H1 (cell line): ENCODE data around the gene UIMC1. TPM values are rescaled to one million over a fixed set of nuclear protein-coding genes. Genes with fewer than 3 reads are reported as not detected.

Source experiments
- CBX5 ChIP-seq: fragments of 300-800, 300-1000 bp; sonication (generic); IDR thresholded peaks from 2 replicates; pipeline ENCODE4 v1.7.1; 2016; ENCODE audit warnings: antibody characterized with exemption, low read length, low read depth
- FOSL1 ChIP-seq: IDR thresholded peaks from 2 replicates; pipeline ENCODE4 v1.6.1; 2011; ENCODE audit warnings: mild to moderate bottlenecking, low read depth, low read length, moderate library complexity; ENCODE audit not compliant: insufficient read depth
- GTF2F1 ChIP-seq: IDR thresholded peaks from 2 replicates; pipeline ENCODE4 v1.6.1; 2012; ENCODE audit warnings: low read depth, low read length, improper control_type of control experiment, borderline replicate concordance
- HDAC6 ChIP-seq: IDR thresholded peaks from one replicate; pipeline ENCODE4 v1.7.1; 2012; ENCODE audit warnings: low read depth, mild to moderate bottlenecking, inconsistent platforms, low read length, moderate library complexity
- POLR2AphosphoS5 ChIP-seq: IDR thresholded peaks from 2 replicates; pipeline ENCODE4 v1.6.1; 2011; ENCODE audit warnings: low read depth, low read length
- RBBP5 ChIP-seq: IDR thresholded peaks from 2 replicates; pipeline ENCODE4 v1.7.1; 2012; ENCODE audit warnings: low read depth, mild to moderate bottlenecking, inconsistent platforms, low read length, moderate library complexity, borderline replicate concordance
- RXRA ChIP-seq: IDR thresholded peaks from 2 replicates; pipeline ENCODE4 v1.6.1; 2011; ENCODE audit warnings: low read depth, mild to moderate bottlenecking, low read length, moderate library complexity; ENCODE audit not compliant: insufficient read depth
- polyA plus RNA-seq, 7 experiments: library from polyadenylated mRNA; depleted of rRNA in 3 of 7; stranded (reverse) in 5 of 7; unstranded in 2 of 7; fragments of >200 nt in 5 of 7; fragments of 200-250 nt in 2 of 7; gene quantifications; 1 replicate in 5 of 7; 2 replicates in 1 of 7; 4 replicates in 1 of 7; pipeline versions ENCODE4 v1.2.1 to v1.2.3, GENCODE V29; 2011 to 2013; ENCODE audit warnings: missing spikeins in 2 of 7, mixed read lengths in 2 of 7
- total RNA-seq: library from RNA; stranded (reverse); fragmentation: NEBNext Ultra II Directional; extraction: Animal tissue kit (Norgen Biotek cat#: 25700); gene quantifications from 2 replicates; pipeline ENCODE4 v1.2.1, GENCODE V29; 2021
- TF ChIP-seq, protein P1 (sequence below): fragments of 300-600 bp; sonication (generic); IDR thresholded peaks from 2 replicates; pipeline ENCODE4 v1.7.1; 2012; ENCODE audit warnings: low read length, moderate library complexity, mild to moderate bottlenecking, inconsistent platforms; ENCODE audit not compliant: insufficient replicate concordance

The UIMC1 gene
- total and polyA plus RNA-seq, 2 of the 8 experiments (the other 6 are each of a cell fraction or from before 2014, with no cell fraction given): 12.8 to 43.7 TPM

DNA sequence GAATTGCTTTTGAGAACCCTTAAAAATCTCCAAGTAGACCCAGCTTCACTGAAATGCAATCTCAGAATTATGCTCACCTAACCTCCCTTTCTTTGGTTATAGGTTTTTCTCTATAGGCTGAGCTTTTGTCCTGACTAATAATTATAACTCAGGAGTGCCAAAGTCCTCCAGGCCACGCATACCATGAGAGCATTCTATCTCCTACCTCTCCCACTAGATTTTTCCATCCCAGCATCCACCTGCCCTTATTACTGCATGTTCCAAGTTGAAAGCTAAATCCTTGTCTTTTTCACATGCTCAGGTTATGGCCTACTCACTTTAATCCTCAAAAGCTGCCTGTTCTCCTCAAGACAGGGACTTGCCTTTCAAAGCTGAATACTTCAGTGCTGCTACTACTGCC is 38.1 kb upstream of the UIMC1 start (continued):
- TF ChIP-seq, protein P1, sequence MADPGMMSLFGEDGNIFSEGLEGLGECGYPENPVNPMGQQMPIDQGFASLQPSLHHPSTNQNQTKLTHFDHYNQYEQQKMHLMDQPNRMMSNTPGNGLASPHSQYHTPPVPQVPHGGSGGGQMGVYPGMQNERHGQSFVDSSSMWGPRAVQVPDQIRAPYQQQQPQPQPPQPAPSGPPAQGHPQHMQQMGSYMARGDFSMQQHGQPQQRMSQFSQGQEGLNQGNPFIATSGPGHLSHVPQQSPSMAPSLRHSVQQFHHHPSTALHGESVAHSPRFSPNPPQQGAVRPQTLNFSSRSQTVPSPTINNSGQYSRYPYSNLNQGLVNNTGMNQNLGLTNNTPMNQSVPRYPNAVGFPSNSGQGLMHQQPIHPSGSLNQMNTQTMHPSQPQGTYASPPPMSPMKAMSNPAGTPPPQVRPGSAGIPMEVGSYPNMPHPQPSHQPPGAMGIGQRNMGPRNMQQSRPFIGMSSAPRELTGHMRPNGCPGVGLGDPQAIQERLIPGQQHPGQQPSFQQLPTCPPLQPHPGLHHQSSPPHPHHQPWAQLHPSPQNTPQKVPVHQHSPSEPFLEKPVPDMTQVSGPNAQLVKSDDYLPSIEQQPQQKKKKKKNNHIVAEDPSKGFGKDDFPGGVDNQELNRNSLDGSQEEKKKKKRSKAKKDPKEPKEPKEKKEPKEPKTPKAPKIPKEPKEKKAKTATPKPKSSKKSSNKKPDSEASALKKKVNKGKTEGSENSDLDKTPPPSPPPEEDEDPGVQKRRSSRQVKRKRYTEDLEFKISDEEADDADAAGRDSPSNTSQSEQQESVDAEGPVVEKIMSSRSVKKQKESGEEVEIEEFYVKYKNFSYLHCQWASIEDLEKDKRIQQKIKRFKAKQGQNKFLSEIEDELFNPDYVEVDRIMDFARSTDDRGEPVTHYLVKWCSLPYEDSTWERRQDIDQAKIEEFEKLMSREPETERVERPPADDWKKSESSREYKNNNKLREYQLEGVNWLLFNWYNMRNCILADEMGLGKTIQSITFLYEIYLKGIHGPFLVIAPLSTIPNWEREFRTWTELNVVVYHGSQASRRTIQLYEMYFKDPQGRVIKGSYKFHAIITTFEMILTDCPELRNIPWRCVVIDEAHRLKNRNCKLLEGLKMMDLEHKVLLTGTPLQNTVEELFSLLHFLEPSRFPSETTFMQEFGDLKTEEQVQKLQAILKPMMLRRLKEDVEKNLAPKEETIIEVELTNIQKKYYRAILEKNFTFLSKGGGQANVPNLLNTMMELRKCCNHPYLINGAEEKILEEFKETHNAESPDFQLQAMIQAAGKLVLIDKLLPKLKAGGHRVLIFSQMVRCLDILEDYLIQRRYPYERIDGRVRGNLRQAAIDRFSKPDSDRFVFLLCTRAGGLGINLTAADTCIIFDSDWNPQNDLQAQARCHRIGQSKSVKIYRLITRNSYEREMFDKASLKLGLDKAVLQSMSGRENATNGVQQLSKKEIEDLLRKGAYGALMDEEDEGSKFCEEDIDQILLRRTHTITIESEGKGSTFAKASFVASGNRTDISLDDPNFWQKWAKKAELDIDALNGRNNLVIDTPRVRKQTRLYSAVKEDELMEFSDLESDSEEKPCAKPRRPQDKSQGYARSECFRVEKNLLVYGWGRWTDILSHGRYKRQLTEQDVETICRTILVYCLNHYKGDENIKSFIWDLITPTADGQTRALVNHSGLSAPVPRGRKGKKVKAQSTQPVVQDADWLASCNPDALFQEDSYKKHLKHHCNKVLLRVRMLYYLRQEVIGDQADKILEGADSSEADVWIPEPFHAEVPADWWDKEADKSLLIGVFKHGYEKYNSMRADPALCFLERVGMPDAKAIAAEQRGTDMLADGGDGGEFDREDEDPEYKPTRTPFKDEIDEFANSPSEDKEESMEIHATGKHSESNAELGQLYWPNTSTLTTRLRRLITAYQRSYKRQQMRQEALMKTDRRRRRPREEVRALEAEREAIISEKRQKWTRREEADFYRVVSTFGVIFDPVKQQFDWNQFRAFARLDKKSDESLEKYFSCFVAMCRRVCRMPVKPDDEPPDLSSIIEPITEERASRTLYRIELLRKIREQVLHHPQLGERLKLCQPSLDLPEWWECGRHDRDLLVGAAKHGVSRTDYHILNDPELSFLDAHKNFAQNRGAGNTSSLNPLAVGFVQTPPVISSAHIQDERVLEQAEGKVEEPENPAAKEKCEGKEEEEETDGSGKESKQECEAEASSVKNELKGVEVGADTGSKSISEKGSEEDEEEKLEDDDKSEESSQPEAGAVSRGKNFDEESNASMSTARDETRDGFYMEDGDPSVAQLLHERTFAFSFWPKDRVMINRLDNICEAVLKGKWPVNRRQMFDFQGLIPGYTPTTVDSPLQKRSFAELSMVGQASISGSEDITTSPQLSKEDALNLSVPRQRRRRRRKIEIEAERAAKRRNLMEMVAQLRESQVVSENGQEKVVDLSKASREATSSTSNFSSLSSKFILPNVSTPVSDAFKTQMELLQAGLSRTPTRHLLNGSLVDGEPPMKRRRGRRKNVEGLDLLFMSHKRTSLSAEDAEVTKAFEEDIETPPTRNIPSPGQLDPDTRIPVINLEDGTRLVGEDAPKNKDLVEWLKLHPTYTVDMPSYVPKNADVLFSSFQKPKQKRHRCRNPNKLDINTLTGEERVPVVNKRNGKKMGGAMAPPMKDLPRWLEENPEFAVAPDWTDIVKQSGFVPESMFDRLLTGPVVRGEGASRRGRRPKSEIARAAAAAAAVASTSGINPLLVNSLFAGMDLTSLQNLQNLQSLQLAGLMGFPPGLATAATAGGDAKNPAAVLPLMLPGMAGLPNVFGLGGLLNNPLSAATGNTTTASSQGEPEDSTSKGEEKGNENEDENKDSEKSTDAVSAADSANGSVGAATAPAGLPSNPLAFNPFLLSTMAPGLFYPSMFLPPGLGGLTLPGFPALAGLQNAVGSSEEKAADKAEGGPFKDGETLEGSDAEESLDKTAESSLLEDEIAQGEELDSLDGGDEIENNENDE: no peak
- TF ChIP-seq FOSL1: no peak
- no peak for TF ChIP-seq GTF2F1
- TF ChIP-seq POLR2AphosphoS5: no peak
- TF ChIP-seq CBX5: no peak
- TF ChIP-seq RXRA: no peak
- TF ChIP-seq HDAC6: no peak
- no peak for TF ChIP-seq RBBP5
